ENCODE measurements around the gene ZNF202.

DNA sequence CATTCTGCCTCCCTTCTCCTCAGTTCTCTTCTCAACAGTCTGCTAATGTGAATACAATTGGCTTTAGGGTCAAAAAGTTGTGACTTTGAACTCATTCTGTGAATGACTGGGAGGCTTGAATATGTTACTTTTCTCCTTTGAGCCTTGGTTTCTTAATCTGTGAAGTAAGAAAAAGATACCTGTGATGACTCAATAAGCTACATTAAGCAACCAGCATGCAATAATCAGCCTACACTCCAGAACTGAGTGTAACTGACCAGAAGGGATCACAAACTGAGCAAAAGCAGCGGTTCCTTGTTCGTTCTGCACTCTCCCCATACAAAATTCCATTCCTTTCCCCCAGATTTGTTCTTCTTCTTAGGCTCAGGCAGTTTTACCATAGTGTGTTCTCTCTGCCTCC lies 23.4 kb downstream of the ZNF202 start:
- TF ChIP-seq POLR2A (IDR thresholded peaks at IDR 0.05): no peak
- TF ChIP-seq, protein P1, sequence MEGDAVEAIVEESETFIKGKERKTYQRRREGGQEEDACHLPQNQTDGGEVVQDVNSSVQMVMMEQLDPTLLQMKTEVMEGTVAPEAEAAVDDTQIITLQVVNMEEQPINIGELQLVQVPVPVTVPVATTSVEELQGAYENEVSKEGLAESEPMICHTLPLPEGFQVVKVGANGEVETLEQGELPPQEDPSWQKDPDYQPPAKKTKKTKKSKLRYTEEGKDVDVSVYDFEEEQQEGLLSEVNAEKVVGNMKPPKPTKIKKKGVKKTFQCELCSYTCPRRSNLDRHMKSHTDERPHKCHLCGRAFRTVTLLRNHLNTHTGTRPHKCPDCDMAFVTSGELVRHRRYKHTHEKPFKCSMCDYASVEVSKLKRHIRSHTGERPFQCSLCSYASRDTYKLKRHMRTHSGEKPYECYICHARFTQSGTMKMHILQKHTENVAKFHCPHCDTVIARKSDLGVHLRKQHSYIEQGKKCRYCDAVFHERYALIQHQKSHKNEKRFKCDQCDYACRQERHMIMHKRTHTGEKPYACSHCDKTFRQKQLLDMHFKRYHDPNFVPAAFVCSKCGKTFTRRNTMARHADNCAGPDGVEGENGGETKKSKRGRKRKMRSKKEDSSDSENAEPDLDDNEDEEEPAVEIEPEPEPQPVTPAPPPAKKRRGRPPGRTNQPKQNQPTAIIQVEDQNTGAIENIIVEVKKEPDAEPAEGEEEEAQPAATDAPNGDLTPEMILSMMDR (IDR thresholded peaks at IDR 0.05): no peak
- no peak for TF ChIP-seq POLR2AphosphoS5 (IDR thresholded peaks at IDR 0.05; ENCODE audit: insufficient read depth in 1 of 2, low read depth in 1 of 2)

Data from vagina (tissue), 2 donors.